Activated naive CD4-positive, alpha-beta T cell treated with anti-CD3 and anti-CD28 coated beads for 36 hours (primary cell): ENCODE measurements around the gene SPON2. TPM values are rescaled to one million over a fixed set of nuclear protein-coding genes. Genes with fewer than 3 reads are reported as not detected.

Experiments used
- CTCF ChIA-PET: fragments of 350-600 bp; sonication (Branson Sonifier 250); formaldehyde crosslinking; loops from one replicate; lab custom pipeline; 2021; ENCODE audit warnings: antibody characterized with exemption; lab: Charles Lee
- DNase-seq: peaks from one replicate; pipeline ENCODE4 v3.0.0-alpha.2; 2020
- H3K27ac Mint-ChIP-seq: one replicate; pipeline ENCODE4 v1.8.0; 2021; ENCODE audit warnings: mild to moderate bottlenecking, mixed read lengths
- H3K27me3 Mint-ChIP-seq: one replicate; pipeline ENCODE4 v1.8.0; 2021; ENCODE audit warnings: low read depth, mixed read lengths
- H3K36me3 Mint-ChIP-seq: one replicate; pipeline ENCODE4 v1.8.0; 2021; ENCODE audit warnings: low read depth, mixed read lengths
- H3K4me1 Mint-ChIP-seq: one replicate; pipeline ENCODE4 v1.8.0; 2021; ENCODE audit warnings: low read depth, mixed read lengths
- H3K4me3 Mint-ChIP-seq: one replicate; pipeline ENCODE4 v1.8.0; 2021; ENCODE audit warnings: mild to moderate bottlenecking, moderate library complexity, mixed read lengths
- H3K9me3 Mint-ChIP-seq: one replicate; pipeline ENCODE4 v1.8.0; 2021; ENCODE audit warnings: mixed read lengths
- intact Hi-C: fragments of 100-400 bp; cut with micrococcal nuclease; formaldehyde crosslinking; loops from one replicate; pipeline ENCODE4 v1.15.1; 2023
- total RNA-seq, 2 experiments: library from RNA; stranded (reverse); gene quantifications; one replicate each; pipeline ENCODE4 v1.2.3, GENCODE V29; 2021

The SPON2 gene
- total RNA-seq, 2 experiments from 2014 or later: 4.8 to 5.5 TPM

DNA sequence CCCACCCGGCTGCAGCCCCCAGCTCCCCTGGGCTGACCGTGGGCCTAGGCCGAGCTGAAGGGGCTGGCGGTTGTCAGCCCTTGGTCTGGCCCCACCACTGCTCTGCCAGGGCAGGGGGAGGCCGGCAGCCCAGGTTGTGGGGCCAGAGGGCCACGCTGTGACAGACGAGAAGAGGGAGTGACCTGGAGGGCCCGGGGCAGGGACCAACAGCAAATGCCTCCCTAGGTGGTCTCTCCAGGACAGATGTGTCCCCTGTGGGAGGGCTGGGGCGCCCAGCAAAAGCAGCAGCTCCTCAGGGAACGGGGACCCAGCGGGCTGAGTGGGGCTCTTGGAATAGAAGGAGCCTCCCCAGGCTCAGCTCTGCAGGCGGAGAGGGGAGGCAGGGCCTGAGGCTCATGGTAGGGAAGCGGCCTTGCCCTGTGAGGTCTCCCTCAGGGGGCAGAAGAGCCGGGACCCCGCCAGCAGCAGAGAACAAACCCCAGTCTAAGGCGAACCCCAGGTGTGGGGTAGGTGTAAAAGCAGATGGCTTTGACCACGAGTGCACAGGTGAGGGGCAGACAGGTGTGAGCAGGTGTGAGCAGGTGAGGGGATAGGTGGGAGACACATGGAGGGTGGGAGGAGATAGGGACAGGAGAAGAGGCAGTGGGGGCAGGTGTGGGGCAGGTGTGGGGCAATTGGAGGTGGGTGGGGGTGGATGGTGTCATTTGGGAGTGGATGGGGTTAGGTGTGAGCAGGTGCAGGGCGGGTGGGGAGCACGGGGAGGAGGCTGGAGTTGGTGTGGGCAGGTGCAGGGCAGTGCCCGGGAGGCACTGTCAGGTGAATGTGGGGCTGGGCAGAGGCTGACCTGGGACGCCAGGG is 34.1 kb upstream of the SPON2 start:
- intact Hi-C loops: no loop called here
- DNase-seq: peak; percentile 3
- no peaks in the 10 kb centered on the region for H3K27me3 Mint-ChIP-seq
- CTCF ChIA-PET: no interaction called here
- no peak overlapping the region for H3K4me3 Mint-ChIP-seq
- peaks cover 10% of the 10 kb centered on the region for H3K4me1 Mint-ChIP-seq
- no peaks in the 10 kb centered on the region for H3K9me3 Mint-ChIP-seq
- peaks cover 2% of the 10 kb centered on the region for H3K36me3 Mint-ChIP-seq
- no peak overlapping the region for H3K27ac Mint-ChIP-seq

DNA sequence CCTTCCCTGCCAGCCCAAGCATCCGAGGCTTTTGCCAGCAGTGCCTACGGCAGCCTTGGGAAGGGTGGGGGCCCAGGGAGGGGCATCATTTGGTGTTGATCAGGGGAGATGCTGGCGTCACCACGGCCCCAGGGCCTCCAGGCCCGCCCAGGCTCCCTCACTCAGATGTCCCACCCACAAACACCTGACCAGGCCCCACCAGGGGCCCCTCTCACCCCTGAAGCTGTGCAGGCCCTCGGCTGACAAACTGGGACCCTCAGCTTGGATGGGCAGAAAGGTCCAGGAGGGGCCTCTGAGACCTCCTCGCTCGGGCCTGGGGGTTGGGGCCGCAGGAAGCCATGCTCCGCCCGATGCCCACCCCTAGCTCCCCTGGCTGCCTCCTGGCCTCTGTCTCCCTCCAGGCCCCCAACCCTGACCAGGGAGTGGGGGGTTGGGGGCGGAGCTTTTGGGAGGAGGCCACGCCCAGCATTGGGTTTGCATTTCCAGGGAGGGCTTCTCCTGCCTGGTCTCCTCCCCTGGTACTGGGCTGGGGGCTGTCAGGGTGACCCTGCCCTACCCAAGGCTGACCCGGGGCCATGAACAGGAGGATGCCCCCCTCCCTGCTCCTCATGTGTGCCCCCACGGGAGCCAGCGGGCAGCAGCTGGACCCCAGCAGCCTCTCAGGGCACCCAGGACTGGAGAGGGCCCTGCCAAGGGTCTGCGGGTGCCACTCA is 33.4 kb upstream of the SPON2 start:
- Mint-ChIP-seq H3K27me3 (no peaks in the 10 kb centered on the region), H3K4me1 (peaks cover 16% of the 10 kb centered on the region), H3K27ac (no peak overlapping the region), H3K9me3 (no peaks in the 10 kb centered on the region), H3K4me3 (no peak overlapping the region), H3K36me3 (no peaks in the 10 kb centered on the region)
- peak; percentile 2 for DNase-seq
- CTCF ChIA-PET: no interaction called here
- intact Hi-C loops: no loop called here

DNA sequence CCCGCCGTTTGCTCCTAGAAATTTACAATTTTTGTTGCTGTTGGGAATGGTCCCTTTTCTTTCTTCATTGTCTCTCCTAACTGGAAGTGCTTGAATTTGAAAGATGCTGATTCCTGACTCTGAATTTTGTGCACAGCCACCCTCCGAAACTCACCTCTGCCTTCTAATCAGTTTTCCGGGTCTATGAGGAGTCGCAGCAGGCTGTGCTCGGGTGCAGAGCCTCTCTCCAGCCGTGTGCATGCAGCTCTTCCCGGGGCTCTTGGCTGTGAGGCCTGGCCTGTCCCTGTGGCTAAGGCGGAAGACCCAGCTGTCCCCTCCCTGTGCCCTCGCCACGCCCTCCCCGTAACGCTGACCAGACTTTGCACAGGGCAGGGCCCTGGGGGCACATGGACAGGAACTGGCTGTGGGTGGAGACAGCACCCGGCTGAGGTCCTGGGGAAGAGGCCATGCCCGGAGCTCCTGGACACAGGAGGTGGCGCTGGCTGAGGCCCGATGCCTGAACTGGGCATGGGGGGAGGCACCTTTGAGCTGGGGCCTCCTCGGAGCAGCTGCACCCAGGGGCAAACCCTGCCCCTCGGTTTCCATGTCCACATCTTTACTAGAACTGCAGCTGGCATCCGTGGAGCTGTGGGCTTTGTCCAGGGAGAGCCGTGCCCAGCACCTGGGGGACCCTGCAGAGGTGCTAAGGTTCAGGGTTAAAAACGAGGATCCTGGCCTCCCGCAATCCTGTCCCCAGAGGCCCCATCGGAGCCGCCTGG is 32.6 kb upstream of the SPON2 start:
- no peaks in the 10 kb centered on the region for H3K9me3 Mint-ChIP-seq
- no peak overlapping the region for H3K4me3 Mint-ChIP-seq
- no peak overlapping the region for H3K27ac Mint-ChIP-seq
- DNase-seq: peak; percentile 2
- CTCF ChIA-PET: no interaction called here
- H3K4me1 Mint-ChIP-seq: peaks cover 18% of the 10 kb centered on the region
- intact Hi-C loops: loop anchor here (5.0 kb wide), 1 partner anchor 667 kb away; the partner anchor contains the start of gene NSD2
- H3K27me3 Mint-ChIP-seq: no peaks in the 10 kb centered on the region
- no peaks in the 10 kb centered on the region for H3K36me3 Mint-ChIP-seq

DNA sequence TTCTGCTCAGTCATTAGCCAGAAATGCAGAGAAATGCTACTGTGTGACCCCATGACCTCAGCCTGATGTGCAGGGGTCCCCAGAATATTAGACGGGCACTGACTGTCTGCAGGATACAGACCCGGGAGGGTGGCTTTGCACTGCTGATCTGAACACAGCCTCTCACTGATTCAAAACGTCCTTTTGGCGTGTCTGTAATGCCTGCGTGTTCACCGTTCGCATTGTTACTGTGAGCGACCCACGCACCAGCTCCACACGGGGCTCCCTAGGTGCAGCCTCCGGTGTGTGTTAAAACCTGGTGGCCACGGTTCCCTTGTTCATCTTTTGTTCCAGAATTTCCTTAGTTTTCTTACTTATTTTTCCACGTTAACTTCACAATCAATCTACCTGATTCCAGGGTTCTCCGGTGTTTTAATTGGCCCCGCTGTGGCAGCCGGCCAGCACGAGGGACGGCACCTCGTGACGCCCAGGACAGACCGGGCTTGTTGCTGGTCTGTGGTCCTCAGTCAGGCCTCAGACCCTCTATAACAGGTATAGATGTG is 32.0 kb upstream of the SPON2 start:
- CTCF ChIA-PET: interaction anchor here (0.6 to 1.9 kb wide), 3 partner anchors 37 to 81 kb away, joined by 4 to 6 read pairs (median 4); no protein-coding TSS in a partner anchor
- Mint-ChIP-seq H3K27me3 (no peaks in the 10 kb centered on the region), H3K36me3 (no peaks in the 10 kb centered on the region), H3K27ac (no peak overlapping the region), H3K9me3 (no peaks in the 10 kb centered on the region), H3K4me3 (no peak overlapping the region), H3K4me1 (peaks cover 19% of the 10 kb centered on the region)
- DNase-seq: peak; percentile 3
- intact Hi-C loops: loop anchor here (5.0 kb wide), 1 partner anchor 668 kb away; the partner anchor contains the start of gene NSD2

DNA sequence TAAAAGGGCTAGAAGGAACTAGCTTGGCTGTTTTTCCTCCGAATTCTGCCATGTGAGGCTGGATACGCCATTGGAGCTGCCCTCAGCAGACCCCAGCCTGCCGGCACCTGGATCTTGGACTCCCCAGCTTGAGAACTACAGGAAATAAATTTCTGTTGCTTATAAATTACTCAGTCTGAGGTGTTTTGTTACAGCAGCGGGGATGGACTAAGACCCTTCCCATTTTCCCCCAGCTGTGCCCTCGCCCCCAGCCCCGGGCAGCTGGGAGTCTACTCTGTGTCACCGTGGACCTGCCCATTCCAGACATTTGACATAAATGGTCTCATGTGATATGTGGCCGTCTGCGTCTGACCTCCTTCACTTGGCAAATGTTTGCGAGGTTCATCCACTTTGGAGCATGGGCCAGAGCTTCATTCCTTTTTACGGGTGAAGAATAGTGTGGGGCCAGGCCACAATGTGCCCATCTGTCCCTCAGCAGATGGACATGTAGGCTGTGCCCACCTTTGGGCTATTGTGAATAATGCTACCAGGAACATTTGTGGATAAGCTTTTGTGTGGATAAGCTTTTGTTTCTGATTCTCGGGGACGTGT is 30.7 kb upstream of the SPON2 start:
- Mint-ChIP-seq H3K9me3 (no peaks in the 10 kb centered on the region), H3K27me3 (no peaks in the 10 kb centered on the region), H3K27ac (no peak overlapping the region), H3K4me1 (peaks cover 19% of the 10 kb centered on the region), H3K36me3 (no peaks in the 10 kb centered on the region), H3K4me3 (no peak overlapping the region)
- DNase-seq: peak; percentile 1
- intact Hi-C loops: loop anchor here (5.0 kb wide), 1 partner anchor 669 kb away; the partner anchor contains the start of gene NSD2
- CTCF ChIA-PET: interaction anchor here (0.7 to 1.9 kb wide), 4 partner anchors 14 to 150 kb away, joined by 3 to 6 read pairs (median 4); no protein-coding TSS in a partner anchor

DNA sequence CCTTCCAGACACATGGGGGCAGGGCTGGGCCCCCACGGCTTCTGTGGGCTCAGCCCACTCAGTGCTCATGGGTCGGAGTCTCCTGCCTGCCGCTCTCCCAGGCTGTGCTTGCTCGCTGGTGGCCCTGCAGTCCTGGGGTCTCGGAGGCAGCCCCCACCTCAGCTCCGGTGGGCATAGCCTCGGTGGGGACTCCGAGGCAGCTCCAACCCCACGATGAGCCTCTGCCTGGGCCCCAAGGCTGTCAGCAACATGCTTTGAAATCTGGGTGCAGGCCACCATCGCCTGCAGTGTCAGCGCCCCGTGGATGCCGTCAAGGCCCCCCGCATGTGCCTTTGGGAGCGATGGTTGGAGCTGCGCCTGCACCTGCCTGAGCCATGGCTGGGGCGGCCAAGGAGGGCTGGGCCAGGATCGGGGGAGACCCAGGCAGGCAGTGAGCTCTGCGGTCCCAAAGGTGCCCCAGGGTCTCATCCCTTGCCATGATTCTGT is 30.2 kb upstream of the SPON2 start:
- H3K27me3 Mint-ChIP-seq: no peaks in the 10 kb centered on the region
- peak overlapping the region; percentile 95 for H3K27ac Mint-ChIP-seq
- DNase-seq: peak; percentile 2
- intact Hi-C loops: loop anchor here (5.0 kb wide), 1 partner anchor 670 kb away; the partner anchor contains the start of gene NSD2
- peaks cover 19% of the 10 kb centered on the region for H3K4me1 Mint-ChIP-seq
- no peaks in the 10 kb centered on the region for H3K9me3 Mint-ChIP-seq
- CTCF ChIA-PET: interaction anchor here (0.5 to 1.9 kb wide), 5 partner anchors 15 to 506 kb away, joined by 3 to 6 read pairs (median 4); no protein-coding TSS in a partner anchor
- no peaks in the 10 kb centered on the region for H3K36me3 Mint-ChIP-seq
- no peak overlapping the region for H3K4me3 Mint-ChIP-seq

DNA sequence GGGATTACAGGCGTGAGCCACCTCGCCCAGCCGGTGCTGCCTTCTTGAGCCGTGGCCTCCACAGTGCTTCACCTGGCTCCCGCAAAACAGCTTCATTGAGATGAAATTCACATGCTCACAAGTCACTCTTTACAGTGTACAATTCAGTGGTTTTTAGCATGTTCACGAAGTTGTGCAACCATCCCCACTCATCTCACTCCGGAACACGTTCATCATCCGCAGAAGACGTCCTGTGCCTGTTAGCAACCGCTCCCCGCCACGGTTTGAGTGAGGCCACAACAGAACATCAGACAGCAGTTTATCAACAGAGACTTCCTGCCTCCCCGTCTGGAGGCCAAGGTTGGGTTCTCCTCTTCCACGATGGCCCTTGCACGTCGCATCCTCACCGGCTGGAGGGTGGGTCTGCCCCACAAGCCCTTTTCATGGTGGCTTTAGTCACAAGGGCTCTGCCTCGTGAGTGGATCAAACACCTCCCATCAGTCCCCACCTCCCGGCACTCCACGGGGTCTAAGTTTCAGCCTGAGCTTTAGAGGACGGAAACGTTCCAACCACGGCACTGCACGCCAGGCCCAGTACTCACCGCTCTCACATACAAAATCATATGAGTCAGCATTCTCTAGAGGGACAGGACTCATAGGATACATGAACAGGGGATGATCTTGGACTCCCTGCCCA is 29.6 kb upstream of the SPON2 start:
- Mint-ChIP-seq H3K9me3 (no peaks in the 10 kb centered on the region), H3K27ac (peak overlapping the region; percentile 95), H3K36me3 (no peaks in the 10 kb centered on the region), H3K27me3 (no peaks in the 10 kb centered on the region), H3K4me3 (peak overlapping the region; percentile 60), H3K4me1 (peaks cover 19% of the 10 kb centered on the region)
- CTCF ChIA-PET: interaction anchor here (0.5 to 0.7 kb wide), 2 partner anchors 71 to 506 kb away, joined by 3 read pairs; no protein-coding TSS in a partner anchor
- intact Hi-C loops: loop anchor here (1.0 to 5.0 kb wide), 4 partner anchors 15 to 670 kb away; partner anchors contain the start of gene NSD2
- DNase-seq: peak; percentile 85

DNA sequence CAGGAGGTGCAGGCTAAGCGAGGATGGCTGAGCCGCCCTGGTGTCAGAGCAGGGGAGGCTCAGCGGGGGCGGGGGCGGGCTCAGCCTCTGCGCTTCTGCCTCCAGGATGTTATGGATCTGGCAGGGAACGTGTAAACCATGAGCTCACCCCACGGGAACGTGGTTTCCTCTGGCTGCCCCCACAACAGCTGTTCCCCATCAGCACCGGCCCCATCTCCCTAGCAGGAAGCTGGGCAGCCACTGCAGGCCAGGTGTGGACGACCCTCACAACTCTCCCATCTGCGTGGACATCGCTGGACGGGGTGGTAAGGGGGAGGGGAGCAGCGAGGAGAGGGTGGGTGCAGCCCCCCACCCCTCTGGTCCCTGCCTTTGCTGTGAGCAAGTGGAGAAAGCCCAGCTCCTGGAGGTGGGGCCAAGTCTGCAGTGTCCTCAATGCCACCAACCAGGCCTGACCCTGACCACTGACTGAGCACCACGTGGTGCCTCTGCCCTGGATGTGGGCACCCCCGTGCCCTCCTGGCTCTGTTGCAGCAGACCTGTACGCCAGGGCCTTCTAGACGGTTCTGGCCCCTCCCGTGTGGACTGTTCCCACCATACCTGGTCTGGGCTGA is 28.1 kb upstream of the SPON2 start:
- DNase-seq: no peak
- CTCF ChIA-PET: interaction anchor here (0.7 kb wide), 1 partner anchor 32 kb away, joined by 3 read pairs; no protein-coding TSS in a partner anchor
- Mint-ChIP-seq H3K27ac (no peak overlapping the region), H3K9me3 (no peaks in the 10 kb centered on the region), H3K4me1 (peaks cover 19% of the 10 kb centered on the region), H3K27me3 (no peaks in the 10 kb centered on the region), H3K4me3 (peak overlapping the region; percentile 60), H3K36me3 (no peaks in the 10 kb centered on the region)
- intact Hi-C loops: loop anchor here (1.0 to 5.0 kb wide), 4 partner anchors 14 to 672 kb away; partner anchors contain the start of gene NSD2

DNA sequence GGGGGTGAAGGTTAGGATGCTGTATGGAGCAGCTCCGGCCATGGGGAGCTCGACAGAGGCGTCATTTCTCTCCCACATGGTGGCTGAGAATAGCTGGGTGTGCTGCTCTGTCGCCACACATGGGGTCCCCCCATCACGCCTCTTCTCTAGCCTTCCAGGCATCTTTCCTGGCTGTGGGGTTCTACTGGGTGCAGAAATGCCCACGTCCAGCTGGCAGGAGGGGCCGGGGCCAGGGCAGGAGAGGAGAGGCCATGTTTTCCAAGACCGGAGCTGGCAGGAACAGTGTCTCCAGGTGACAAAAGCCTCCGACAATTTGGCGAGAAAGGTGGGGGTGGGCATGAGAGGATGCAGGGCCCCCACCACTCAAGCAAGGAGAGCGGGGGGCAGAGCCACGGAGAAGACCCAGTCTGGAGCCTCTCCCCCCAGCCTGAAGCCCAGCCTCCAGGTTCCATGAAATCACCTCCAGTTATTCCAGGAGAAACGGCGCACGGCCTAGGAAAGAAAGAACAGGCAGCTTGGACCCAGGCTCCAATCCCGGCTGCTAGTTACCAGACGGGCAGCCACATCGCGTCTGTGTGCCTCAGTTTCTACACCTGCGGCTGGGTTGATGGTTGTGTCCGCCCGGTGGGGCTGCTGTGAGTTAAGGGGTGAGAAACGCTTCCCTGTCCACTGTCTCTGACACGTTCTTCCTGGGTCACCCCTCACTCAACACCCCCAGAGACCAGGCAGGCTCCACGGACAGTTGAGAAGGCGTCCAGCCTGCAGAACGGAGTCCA is 27.4 kb upstream of the SPON2 start:
- H3K36me3 Mint-ChIP-seq: no peaks in the 10 kb centered on the region
- H3K27ac Mint-ChIP-seq: no peak overlapping the region
- intact Hi-C loops: loop anchor here (2.0 to 5.0 kb wide), 2 partner anchors 13 to 673 kb away; partner anchors contain the start of gene NSD2
- peak; percentile 3 for DNase-seq
- H3K4me3 Mint-ChIP-seq: no peak overlapping the region
- peaks cover 19% of the 10 kb centered on the region for H3K4me1 Mint-ChIP-seq
- no peaks in the 10 kb centered on the region for H3K27me3 Mint-ChIP-seq
- H3K9me3 Mint-ChIP-seq: no peaks in the 10 kb centered on the region
- CTCF ChIA-PET: interaction anchor here (0.6 to 0.7 kb wide), 2 partner anchors 11 to 32 kb away, joined by 3 read pairs; no protein-coding TSS in a partner anchor
